Astrocyte (in vitro differentiated cells and primary cell): ENCODE measurements around the gene NOL4L. TPM values are rescaled to one million over a fixed set of nuclear protein-coding genes. Genes with fewer than 3 reads are reported as not detected.

Experiments used
- DNase-seq: peaks from one replicate; pipeline ENCODE4 v3.0.0-alpha.2; 2010; ENCODE audit warnings: low read depth
- FAIRE-seq: peaks from 2 replicates; lab custom pipeline; 2011; peaks lifted over from hg19 to GRCh38; lab: Jason Lieb, UNC
- H2AFZ ChIP-seq: 2 replicates; pipeline ENCODE4 v1.6.0; 2012; ENCODE audit warnings: low read depth, low read length, inconsistent platforms
- H3K27ac ChIP-seq: 2 replicates; pipeline ENCODE4 v1.5.1; 2011; ENCODE audit warnings: low read depth, low read length, inconsistent platforms
- H3K27me3 ChIP-seq: 2 replicates; pipeline ENCODE4 v1.6.0; 2011; ENCODE audit warnings: low read length, inconsistent platforms; ENCODE audit not compliant: insufficient read depth
- H3K36me3 ChIP-seq: 2 replicates; pipeline ENCODE4 v1.5.1; 2011; ENCODE audit warnings: low read length, inconsistent platforms; ENCODE audit not compliant: insufficient read depth
- H3K4me1 ChIP-seq: 2 replicates; pipeline ENCODE4 v1.5.1; 2011; ENCODE audit warnings: low read length, inconsistent platforms; ENCODE audit not compliant: insufficient read depth
- H3K4me2 ChIP-seq: 2 replicates; pipeline ENCODE4 v1.6.0; 2012; ENCODE audit warnings: low read length, inconsistent platforms
- H3K4me3 ChIP-seq: 2 replicates; pipeline ENCODE4 v1.5.1; 2011; ENCODE audit warnings: low read depth, mild to moderate bottlenecking, low read length, inconsistent platforms; ENCODE audit not compliant: insufficient read depth
- H3K79me2 ChIP-seq: 2 replicates; pipeline ENCODE4 v1.6.0; 2012; ENCODE audit warnings: mild to moderate bottlenecking, low read length, inconsistent platforms; ENCODE audit not compliant: insufficient read depth
- H3K9ac ChIP-seq: 2 replicates; pipeline ENCODE4 v1.6.0; 2012; ENCODE audit warnings: mild to moderate bottlenecking, low read length, inconsistent platforms
- H3K9me3 ChIP-seq: 2 replicates; pipeline ENCODE4 v1.5.1; 2012; ENCODE audit warnings: low read depth, mild to moderate bottlenecking, low read length, inconsistent platforms; ENCODE audit not compliant: insufficient read depth
- H4K20me1 ChIP-seq: 2 replicates; pipeline ENCODE4 v1.6.0; 2012; ENCODE audit warnings: low read length, inconsistent platforms; ENCODE audit not compliant: insufficient read depth
- H3K27ac Mint-ChIP-seq: one replicate; pipeline ENCODE4 v1.8.0; 2021; ENCODE audit warnings: mild to moderate bottlenecking, mixed read lengths; ENCODE audit not compliant: unreplicated experiment
- H3K27me3 Mint-ChIP-seq: one replicate; pipeline ENCODE4 v1.8.0; 2021; ENCODE audit warnings: low read depth, mixed read lengths; ENCODE audit not compliant: unreplicated experiment
- H3K36me3 Mint-ChIP-seq: one replicate; pipeline ENCODE4 v1.8.0; 2021; ENCODE audit warnings: low read depth, mixed read lengths; ENCODE audit not compliant: unreplicated experiment
- H3K4me1 Mint-ChIP-seq: one replicate; pipeline ENCODE4 v1.8.0; 2021; ENCODE audit warnings: low read depth, mixed read lengths; ENCODE audit not compliant: unreplicated experiment
- H3K4me3 Mint-ChIP-seq: one replicate; pipeline ENCODE4 v1.8.0; 2021; ENCODE audit warnings: mild to moderate bottlenecking, moderate library complexity, mixed read lengths; ENCODE audit not compliant: unreplicated experiment
- H3K9me3 Mint-ChIP-seq: one replicate; pipeline ENCODE4 v1.8.0; 2021; ENCODE audit warnings: mild to moderate bottlenecking, mixed read lengths; ENCODE audit not compliant: unreplicated experiment
- CTCF ChIP-seq: IDR thresholded peaks from 2 replicates; pipeline ENCODE4 v1.5.1; 2011; ENCODE audit warnings: low read depth, mild to moderate bottlenecking, inconsistent platforms, low read length, moderate library complexity; ENCODE audit not compliant: insufficient read depth
- EZH2 ChIP-seq: IDR thresholded peaks from 2 replicates; pipeline ENCODE4 v1.6.1; 2012; ENCODE audit warnings: mild to moderate bottlenecking, low read length, inconsistent platforms; ENCODE audit not compliant: insufficient read depth
- total RNA-seq: library from RNA; stranded (reverse); gene quantifications from 2 replicates; pipeline ENCODE4 v1.2.1, GENCODE V29; 2021

The NOL4L gene
- total RNA-seq, 1 donor from 2014 or later, result 35.5 TPM

- peak overlapping the region; percentile 52 for H3K9ac ChIP-seq
- H3K27me3 ChIP-seq, result no peaks in the 10 kb centered on the region
- H3K79me2 ChIP-seq, result peaks cover 86% of the 10 kb centered on the region
- Mint-ChIP-seq H3K4me3 (peak overlapping the region; percentile 70), H3K27me3 (no peaks in the 10 kb centered on the region), H3K27ac (peak overlapping the region; percentile 42), H3K9me3 (no peaks in the 10 kb centered on the region), H3K4me1 (peaks cover 9% of the 10 kb centered on the region), H3K36me3 (peaks cover 4% of the 10 kb centered on the region)
- H2AFZ ChIP-seq, result no peak overlapping the region
- no peak overlapping the region for H3K27ac ChIP-seq
- peak overlapping the region; percentile 87 for H3K4me2 ChIP-seq
- peaks cover 16% of the 10 kb centered on the region for H3K4me1 ChIP-seq
- H3K9me3 ChIP-seq, result no peaks in the 10 kb centered on the region
- H3K36me3 ChIP-seq, result peaks cover 3% of the 10 kb centered on the region
- H4K20me1 ChIP-seq, result peaks cover 82% of the 10 kb centered on the region
- TF ChIP-seq CTCF, result no peak
- TF ChIP-seq EZH2, result no peak
- no peak overlapping the region for H3K4me3 ChIP-seq
- no peak for FAIRE-seq
- DNase-seq, result no peak
Measured at GRCh38 chr20:32458061-32458836, 126.9 kb downstream of the NOL4L start.

- DNase-seq (peak; percentile 51), FAIRE-seq (no peak)
- Histone ChIP-seq H3K4me1 (peaks cover 16% of the 10 kb centered on the region), H3K27ac (peak overlapping the region; percentile 6), H3K9ac (peak overlapping the region; percentile 52), H4K20me1 (peaks cover 81% of the 10 kb centered on the region), H3K36me3 (peaks cover 3% of the 10 kb centered on the region), H3K4me3 (peak overlapping the region; percentile 39), H3K4me2 (peak overlapping the region; percentile 87), H3K79me2 (peaks cover 79% of the 10 kb centered on the region), H3K27me3 (no peaks in the 10 kb centered on the region), H2AFZ (peak overlapping the region; percentile 10), H3K9me3 (no peaks in the 10 kb centered on the region)
- H3K9me3 Mint-ChIP-seq, result no peaks in the 10 kb centered on the region
- peak overlapping the region; percentile 70 for H3K4me3 Mint-ChIP-seq
- TF ChIP-seq EZH2, result no peak
- no peak for TF ChIP-seq CTCF
- peaks cover 4% of the 10 kb centered on the region for H3K36me3 Mint-ChIP-seq
- H3K27me3 Mint-ChIP-seq, result no peaks in the 10 kb centered on the region
- H3K4me1 Mint-ChIP-seq, result peaks cover 9% of the 10 kb centered on the region
- H3K27ac Mint-ChIP-seq, result no peak overlapping the region
Measured at GRCh38 chr20:32457479-32457986, 127.6 kb downstream of the NOL4L start.
